ENCODE measurements around the gene LGR4.
"Not testable (repeated sequence)": the region's sequence is repeated elsewhere in the genome, so short reads cannot be mapped to it uniquely, and the experiment has no call there.

Gene LGR4

GRCh38 chr11:27464289-27464696 lies 8.3 kb downstream of the LGR4 start:
- intact Hi-C loops (cut with DNase I): no loop called here
- no peak for DNase-seq

DNA sequence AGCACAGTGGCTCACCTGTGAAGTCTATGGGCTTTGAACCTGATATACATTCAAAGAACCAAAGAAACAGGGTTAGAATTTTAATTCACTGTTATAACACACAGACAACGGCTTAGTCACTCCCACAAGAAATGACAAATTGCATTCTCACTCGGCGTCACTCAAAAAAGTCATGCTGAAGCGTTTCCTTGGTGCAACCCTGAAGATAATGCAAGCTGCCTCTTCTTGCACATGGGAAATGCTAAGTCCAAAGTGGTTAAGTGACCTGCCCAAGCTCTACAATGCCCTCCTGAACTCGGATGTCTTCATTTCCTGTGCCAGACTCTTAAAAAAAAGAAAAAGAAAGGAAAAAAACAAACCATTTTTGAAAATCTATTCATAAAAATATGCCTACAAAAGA lies 10.0 kb downstream of the LGR4 start:
- peak in 12 of 42 donors; percentile 17 to 63 (median 47) for DNase-seq
- intact Hi-C loops (cut with DNase I): no loop called here

DNA sequence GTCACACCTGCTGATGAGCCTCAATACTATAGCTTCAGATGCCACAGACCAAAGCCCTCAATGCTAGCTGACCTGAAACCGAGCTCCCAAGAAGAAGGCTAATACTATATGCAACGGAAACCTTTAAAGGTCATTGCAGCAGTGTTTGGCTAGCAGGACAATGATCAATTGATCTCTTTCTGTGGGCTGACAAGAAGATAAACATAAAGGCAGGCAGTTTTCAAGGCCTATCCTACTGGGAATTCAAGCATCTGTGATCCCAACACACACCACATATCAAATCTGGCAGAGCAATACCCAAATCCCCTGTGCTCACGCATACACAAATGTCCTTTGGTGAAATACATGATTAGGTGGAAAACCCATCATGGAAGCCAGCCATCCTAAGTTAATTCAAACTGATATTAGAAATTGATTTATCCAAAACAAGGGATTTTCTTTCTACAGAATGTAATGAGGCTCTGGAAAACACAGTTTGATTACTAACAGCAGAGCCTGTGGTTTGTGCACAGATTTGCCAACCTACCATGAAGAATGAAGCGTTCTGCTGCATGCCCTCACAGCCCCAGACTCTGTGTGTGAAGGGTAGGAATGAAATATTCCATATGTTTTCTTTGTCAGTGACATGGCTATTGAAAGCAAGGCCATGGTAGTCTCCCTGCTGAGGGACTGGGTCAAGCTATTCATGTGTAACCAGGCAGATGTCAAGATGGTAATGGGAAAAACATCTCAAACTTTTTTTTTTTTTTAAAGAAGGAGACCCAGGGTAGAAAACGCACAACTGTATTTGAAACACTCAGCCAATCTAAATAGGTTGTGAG lies 12.2 kb downstream of the LGR4 start:
- DNase-seq: no peak
- intact Hi-C loops (cut with DNase I): no loop called here

GRCh38 chr11:27459191-27459590 lies 13.4 kb downstream of the LGR4 start:
- no peak for DNase-seq
- intact Hi-C loops (cut with DNase I): no loop called here

DNA sequence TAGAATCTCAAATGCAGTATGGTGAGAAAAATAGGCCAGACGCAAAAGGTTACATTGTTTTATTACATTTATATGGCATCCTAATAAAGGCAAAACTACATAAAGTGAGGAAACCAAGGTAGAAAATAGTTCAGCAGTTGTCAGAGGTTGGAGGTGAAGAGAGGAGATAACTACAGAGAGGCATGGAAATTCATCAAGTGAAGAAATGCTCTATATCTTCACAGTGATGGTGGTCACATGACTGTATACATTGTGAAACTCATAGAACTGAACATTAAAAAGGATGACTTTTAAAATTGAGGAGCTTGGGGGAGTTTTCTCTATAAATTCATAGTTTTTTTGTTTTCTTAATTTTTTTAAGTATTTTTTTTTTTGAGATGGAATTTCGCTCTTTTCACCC lies 14.4 kb downstream of the LGR4 start:
- intact Hi-C loops (cut with DNase I): no loop called here
- no peak for DNase-seq

DNA sequence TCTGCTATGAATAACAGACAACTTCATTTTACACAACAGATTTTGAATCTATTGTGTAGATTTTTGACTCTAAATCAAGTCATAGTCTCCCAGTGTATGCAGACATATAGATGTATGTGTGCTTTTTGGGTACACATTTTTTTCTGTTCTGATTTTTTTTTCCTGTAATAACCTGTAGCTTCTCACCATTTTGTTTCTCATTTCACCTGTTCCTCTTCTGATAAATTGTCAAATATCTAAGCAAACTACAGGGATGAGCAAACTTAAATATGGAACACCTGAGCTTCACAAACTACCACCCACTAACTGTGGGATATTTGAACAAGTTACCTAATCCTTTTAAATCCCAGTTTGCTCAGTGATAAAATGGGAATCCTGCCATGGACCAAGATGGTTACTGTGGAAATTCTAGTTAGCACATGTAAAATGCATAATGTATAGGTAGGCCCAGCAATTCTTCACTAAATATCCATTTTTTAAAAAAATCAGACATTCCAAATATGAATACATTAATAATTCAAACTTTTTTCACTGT lies 15.7 kb downstream of the LGR4 start:
- DNase-seq: no peak
- intact Hi-C loops (cut with DNase I): no loop called here

DNA sequence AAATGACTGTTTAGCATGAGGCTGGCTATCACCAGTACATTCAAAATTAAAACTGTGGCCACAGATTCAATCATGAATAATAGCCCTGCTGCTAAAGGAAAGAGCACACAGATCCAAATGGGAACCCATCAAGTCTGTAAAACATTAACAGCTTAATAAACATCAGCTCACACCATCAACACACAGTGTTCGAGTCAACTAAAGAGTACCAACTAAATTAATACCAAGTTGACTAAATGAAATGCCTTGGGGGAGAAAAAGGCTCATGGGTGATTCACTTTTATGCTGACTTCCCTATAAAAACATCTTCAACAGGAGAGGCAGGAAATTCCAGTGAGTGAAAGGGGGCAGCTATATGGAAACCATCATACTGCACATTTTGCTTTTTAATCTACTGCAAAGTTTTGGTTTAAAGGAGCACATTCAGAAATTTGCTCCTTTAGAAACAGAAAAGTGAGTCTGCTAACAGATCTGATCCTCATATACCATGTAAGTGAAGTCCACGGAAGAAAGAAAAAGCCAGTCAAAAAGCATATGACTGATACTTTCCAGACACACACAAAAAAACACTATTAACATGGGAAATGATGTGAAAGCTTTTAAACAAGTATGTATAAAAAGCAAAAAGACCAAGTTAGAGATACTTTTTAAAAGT lies 16.3 kb downstream of the LGR4 start:
- no peak for DNase-seq
- intact Hi-C loops (cut with DNase I): no loop called here

GRCh38 chr11:27455667-27456066 lies 16.9 kb downstream of the LGR4 start:
- intact Hi-C loops (cut with DNase I): no loop called here
- no peak for DNase-seq

- intact Hi-C loops (cut with DNase I): no loop called here
Observed at GRCh38 chr11:27453701-27454100, 18.9 kb downstream of the LGR4 start.

GRCh38 chr11:27452147-27452546 lies 20.4 kb downstream of the LGR4 start:
- DNase-seq: no peak
- intact Hi-C loops (cut with DNase I): no loop called here

More at GRCh38 chr11:27453701-27454100, 18.9 kb downstream of the LGR4 start:
- DNase-seq: no peak

- intact Hi-C loops (cut with DNase I): no loop called here
Observed at GRCh38 chr11:27451244-27451965, 21.2 kb downstream of the LGR4 start.

DNA sequence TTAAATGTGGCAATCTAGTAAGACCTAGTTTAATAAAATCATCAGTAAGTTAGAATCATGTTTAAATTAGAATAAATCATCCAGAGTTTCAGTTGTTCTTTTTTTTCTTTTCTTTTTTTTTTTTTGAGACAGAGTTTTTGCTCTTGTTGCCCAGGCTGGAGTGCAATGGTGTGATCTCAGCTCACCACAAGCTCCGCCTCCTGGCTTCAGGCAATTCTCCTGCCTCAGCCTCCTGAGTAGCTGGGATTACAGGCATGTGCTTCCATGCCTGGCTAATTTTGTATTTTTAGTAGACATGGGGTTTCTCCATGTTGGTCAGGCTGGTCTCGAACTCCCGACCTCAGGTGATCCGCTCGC lies 24.4 kb downstream of the LGR4 start:
- intact Hi-C loops (cut with DNase I); DNase-seq: not testable (repeated sequence)

More at GRCh38 chr11:27451244-27451965, 21.2 kb downstream of the LGR4 start:
- no peak for DNase-seq

DNA sequence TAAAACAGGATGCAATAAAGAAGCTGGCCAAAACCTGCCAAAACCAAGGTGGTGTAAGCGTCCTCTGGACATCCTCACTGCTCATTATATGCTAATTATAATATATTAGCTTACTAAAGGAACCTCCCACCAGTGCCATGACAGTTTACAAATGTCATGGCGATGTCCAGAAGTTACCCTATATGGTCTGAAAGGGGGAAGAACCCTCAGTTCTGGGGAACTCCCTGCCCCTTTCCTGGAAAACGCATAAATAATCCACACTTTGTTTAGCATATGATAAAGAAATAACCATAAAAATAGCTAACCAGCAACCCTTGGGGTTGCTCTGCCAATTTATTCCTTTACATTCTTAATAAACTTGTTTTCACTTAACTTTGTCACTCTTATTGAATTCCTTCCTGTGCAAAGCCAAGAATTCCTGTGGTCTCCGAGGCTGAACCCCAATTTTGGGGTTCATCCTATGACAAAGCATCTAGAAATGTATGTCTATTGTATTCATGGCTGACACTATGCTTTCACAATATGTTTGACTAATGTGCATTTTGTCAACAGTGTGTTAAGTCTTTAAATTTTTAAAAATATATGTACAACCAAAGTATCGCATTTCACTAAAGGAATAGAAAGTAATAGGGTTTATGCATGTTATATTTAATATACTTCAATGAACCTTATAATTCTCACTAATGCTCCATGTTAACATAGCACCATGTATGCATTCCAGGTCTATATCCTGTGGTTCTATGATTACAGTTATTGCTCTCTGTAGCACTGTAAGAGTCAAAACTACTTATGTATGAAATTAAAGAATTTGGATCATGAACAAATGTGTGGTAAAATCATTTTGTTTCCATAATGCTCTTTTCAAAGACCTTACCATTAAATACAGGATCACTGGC lies 25.1 kb downstream of the LGR4 start:
- intact Hi-C loops (cut with DNase I): no loop called here
- no peak for DNase-seq

DNA sequence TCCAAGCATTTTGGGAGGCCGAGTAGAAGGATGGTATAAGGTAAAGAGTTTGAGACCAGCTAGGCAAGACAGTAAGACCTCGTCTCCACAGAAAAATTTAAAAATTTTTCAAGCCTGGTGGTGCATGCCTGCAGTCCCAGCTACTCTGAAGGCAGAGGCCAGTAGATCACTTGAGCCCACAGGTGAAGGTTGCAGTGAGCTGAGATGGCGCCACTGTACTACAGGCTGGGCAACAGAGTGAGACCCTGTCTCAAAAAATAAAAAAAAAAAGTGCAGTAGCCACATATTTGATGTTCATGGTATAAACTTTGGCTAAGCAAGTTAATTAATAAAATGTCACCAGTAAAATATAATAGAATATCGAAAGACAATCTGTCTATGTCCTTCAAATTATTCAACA lies 27.0 kb downstream of the LGR4 start:
- intact Hi-C loops (cut with DNase I): no loop called here

DNA sequence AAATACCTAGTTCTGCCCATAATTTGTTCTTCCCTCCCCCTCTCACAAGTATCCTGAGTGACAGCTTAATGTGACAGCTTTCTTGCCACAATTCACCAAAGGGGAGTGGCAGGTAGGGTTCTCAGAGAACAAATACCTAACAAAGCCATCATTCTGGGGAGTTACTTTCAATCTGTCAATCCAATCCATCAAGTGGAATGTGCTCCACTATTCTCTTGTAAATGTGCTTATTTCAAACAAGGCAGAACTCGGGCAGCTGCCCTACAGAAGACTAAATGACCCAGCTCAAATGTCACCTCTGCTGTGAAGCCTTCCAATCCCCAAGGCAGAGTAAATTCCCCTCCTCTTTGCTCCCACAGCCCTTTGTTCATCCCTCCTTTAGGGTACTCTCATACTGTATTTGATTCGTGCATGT lies 27.8 kb downstream of the LGR4 start:
- intact Hi-C loops (cut with DNase I): no loop called here
- DNase-seq: peak in 1 of 42 donors; percentile 30

More for the DNA sequence above, 27.0 kb downstream of the LGR4 start:
- no peak for DNase-seq

- DNase-seq: peak in 20 of 42 donors; percentile 5 to 75 (median 36)
- intact Hi-C loops (cut with DNase I): no loop called here
Observed at GRCh38 chr11:27443746-27444507, 28.7 kb downstream of the LGR4 start.

DNA sequence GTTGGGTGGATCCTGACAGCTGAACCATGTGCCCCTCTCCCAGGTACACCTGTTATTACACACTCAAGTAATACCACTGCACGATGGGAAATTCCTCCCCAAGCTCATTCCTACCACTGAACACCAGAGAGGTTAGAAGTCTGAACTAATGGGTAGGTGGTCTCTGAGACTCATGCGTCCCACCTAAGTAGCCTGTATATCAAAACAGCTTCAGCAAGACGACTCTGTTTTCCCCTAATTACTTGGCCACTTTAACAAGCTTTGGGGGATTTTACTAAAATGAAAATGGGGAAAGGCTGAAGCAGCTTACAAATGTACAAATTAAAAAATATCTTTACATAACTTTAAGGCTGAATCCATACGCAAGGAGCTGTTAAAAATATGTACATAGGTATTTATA lies 29.4 kb downstream of the LGR4 start:
- DNase-seq: no peak
- intact Hi-C loops (cut with DNase I): no loop called here

DNA sequence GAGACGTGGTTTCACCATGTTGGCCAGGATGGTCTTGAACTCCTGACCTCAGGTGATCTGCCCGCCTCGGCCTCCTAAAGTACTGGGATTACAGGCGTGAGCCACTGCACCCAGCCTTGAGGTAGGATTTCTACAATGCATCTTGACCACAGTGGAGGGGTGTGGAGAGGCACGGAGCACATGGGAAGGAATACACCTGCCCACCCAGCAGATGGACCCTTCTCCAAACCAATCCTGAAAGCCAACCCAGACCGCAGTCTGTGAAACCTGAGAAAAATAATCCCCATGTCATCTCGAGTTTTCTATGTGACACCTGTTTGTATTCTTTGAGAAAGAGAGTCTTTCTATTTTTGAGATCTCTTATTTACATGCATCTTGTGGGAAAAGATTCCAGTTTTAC lies 32.5 kb downstream of the LGR4 start:
- intact Hi-C loops (cut with DNase I): no loop called here
- no peak for DNase-seq

Data from head of caudate nucleus (tissue), 42 donors.